HCT116 (cell line): ENCODE results near the gene GLDC. TPM values are rescaled to one million over a fixed set of nuclear protein-coding genes. Genes with fewer than 3 reads are reported as not detected.

Experiments used
- ATAC-seq: fragments of 200-7000 bp; cut with Tn5 transposase; 2 replicates; pipeline ENCODE4 v1.9.1; 2020; ENCODE audit warnings: mild to moderate bottlenecking, moderate library complexity
- BruUV-seq: library from RNA; stranded (reverse); fragments of 400-500 nt; replicated peaks from 2 replicates; lab custom pipeline; 2021; lab: Mats Ljungman, UMichigan
- CTCF ChIA-PET: fragments of 300-600 bp; sonication (Branson Sonifier 250); formaldehyde crosslinking; loops from one replicate; lab custom pipeline; 2021; ENCODE audit warnings: antibody characterized with exemption; lab: Charles Lee
- POLR2A ChIA-PET: fragments of 300-600, 350-600 bp; sonication (Branson Sonifier 250); formaldehyde crosslinking; loops from one replicate; lab custom pipeline; 2021; ENCODE audit warnings: antibody characterized with exemption; lab: Charles Lee
- RAD21 ChIA-PET, 2 experiments: fragments of 300-600 bp; sonication (Branson Sonifier 250); formaldehyde crosslinking; loops; one replicate each; lab custom pipeline; 2023; ENCODE audit warnings: low total read pairs in 2 of 2; ENCODE audit not compliant: uncharacterized antibody in 2 of 2, unreplicated experiment in 2 of 2, low non-redundant PET in 1 of 2; lab: Charles Lee
- DNase-seq: peaks from one replicate; pipeline ENCODE4 v3.0.0-alpha.2; 2010; ENCODE audit warnings: low read depth, low spot score
- H2AFZ ChIP-seq: fragments of 200-600 bp; shearing (Covaris generic), sonication (generic); 2 replicates; pipeline ENCODE4 v1.6.1; 2017; ENCODE audit warnings: low read depth, mixed run types, mixed read lengths, antibody characterized with exemption, low read length; ENCODE audit not compliant: poor library complexity, severe bottlenecking
- H3K27ac ChIP-seq: 2 replicates; pipeline ENCODE4 v1.5.1; 2012; ENCODE audit warnings: low read depth, low read length
- H3K27me3 ChIP-seq: fragments of 200-600 bp; sonication (generic); 2 replicates; pipeline ENCODE4 v1.6.1; 2016; ENCODE audit warnings: mixed run types, low read length, mixed read lengths; ENCODE audit not compliant: insufficient read depth
- H3K36me3 ChIP-seq, 2 experiments: fragments of 200-500 bp in 1 of 2; fragments of 200-600 bp in 1 of 2; sonication (Bioruptor generic) in 1 of 2; sonication (generic) in 1 of 2; 2 replicates each; pipeline versions ENCODE4 v1.5.1 to v1.6.1; 2014 to 2016; ENCODE audit warnings: low read length in 2 of 2, inconsistent platforms in 1 of 2, mixed read lengths in 1 of 2, mixed run types in 1 of 2; ENCODE audit not compliant: insufficient read depth in 2 of 2, control insufficient read depth in 1 of 2
- H3K4me1 ChIP-seq, 2 experiments: fragments of 200-600 bp in 1 of 2; sonication (generic) in 1 of 2; 2 replicates each; pipeline versions ENCODE4 v1.5.1 to v1.6.1; 2012 to 2017; ENCODE audit warnings: low read length in 2 of 2, inconsistent platforms in 1 of 2, mild to moderate bottlenecking in 1 of 2, mixed read lengths in 1 of 2, mixed run types in 1 of 2, moderate library complexity in 1 of 2; ENCODE audit not compliant: insufficient read depth in 2 of 2, control insufficient read depth in 1 of 2
- H3K4me2 ChIP-seq: fragments of 200-600 bp; sonication (generic); 2 replicates; pipeline ENCODE4 v1.6.1; 2017; ENCODE audit warnings: mixed run types, low read length, mixed read lengths
- H3K4me3 ChIP-seq, 2 experiments: fragments of 200-600 bp in 1 of 2; sonication (generic) in 1 of 2; replicated peaks in 1 of 2; 2 replicates each; pipeline ENCODE4 v1.5.1; 2011 to 2016; ENCODE audit warnings: low read length in 2 of 2, control low read depth in 1 of 2, low read depth in 1 of 2, mild to moderate bottlenecking in 1 of 2, mixed read lengths in 1 of 2, mixed run types in 1 of 2
- H3K79me2 ChIP-seq: fragments of 200-600 bp; sonication (generic); 2 replicates; pipeline ENCODE4 v1.6.1; 2017; ENCODE audit warnings: mild to moderate bottlenecking, mixed run types, low read length, moderate library complexity, mixed read lengths; ENCODE audit not compliant: insufficient read depth
- H3K9ac ChIP-seq: fragments of 200-600 bp; sonication (generic); 2 replicates; pipeline ENCODE4 v1.6.1; 2016; ENCODE audit warnings: low read length, mixed read lengths
- H3K9me2 ChIP-seq: fragments of 200-600 bp; sonication (generic), shearing (Covaris generic); 2 replicates; pipeline ENCODE4 v1.6.1; 2017; ENCODE audit warnings: mixed run types, mild to moderate bottlenecking, moderate library complexity; ENCODE audit not compliant: insufficient read depth
- H3K9me3 ChIP-seq, 2 experiments: fragments of 200-500 bp in 1 of 2; fragments of 200-600 bp in 1 of 2; sonication (Bioruptor generic) in 1 of 2; sonication (generic) in 1 of 2; 2 replicates each; pipeline ENCODE4 v1.6.1; 2014 to 2017; ENCODE audit warnings: low read length in 2 of 2, mixed read lengths in 2 of 2, inconsistent platforms in 1 of 2, low read depth in 1 of 2, mild to moderate bottlenecking in 1 of 2, mixed run types in 1 of 2, moderate library complexity in 1 of 2; ENCODE audit not compliant: control insufficient read depth in 1 of 2, insufficient read depth in 1 of 2
- H4K20me1 ChIP-seq: fragments of 200-600 bp; sonication (generic), shearing (Covaris generic); 2 replicates; pipeline ENCODE4 v1.6.1; 2017; ENCODE audit warnings: mixed run types, mild to moderate bottlenecking, moderate library complexity; ENCODE audit not compliant: insufficient read depth
- CEBPB ChIP-seq: IDR thresholded peaks from 2 replicates; pipeline ENCODE4 v1.6.1; 2012; ENCODE audit warnings: low read depth
- EGR1 ChIP-seq: IDR thresholded peaks from 2 replicates; pipeline ENCODE4 v1.6.1; 2012; ENCODE audit warnings: low read depth
- EZH2phosphoT487 ChIP-seq: fragments of 200-600 bp; IDR thresholded peaks from 2 replicates; pipeline ENCODE4 v1.6.1; 2018; ENCODE audit warnings: antibody characterized with exemption, borderline replicate concordance
- FOSL1 ChIP-seq: IDR thresholded peaks from 2 replicates; pipeline ENCODE4 v1.6.1; 2012; ENCODE audit warnings: low read depth
- MAX ChIP-seq: IDR thresholded peaks from 2 replicates; pipeline ENCODE4 v1.6.1; 2012
- SIN3A ChIP-seq: IDR thresholded peaks from 2 replicates; pipeline ENCODE4 v1.6.1; 2012; ENCODE audit warnings: low read depth
- SP1 ChIP-seq: IDR thresholded peaks from 2 replicates; pipeline ENCODE4 v1.6.1; 2012; ENCODE audit warnings: low read depth
- YY1 ChIP-seq: IDR thresholded peaks from 2 replicates; pipeline ENCODE4 v1.6.1; 2011; ENCODE audit warnings: low read length, low read depth, moderate library complexity, mild to moderate bottlenecking; ENCODE audit not compliant: insufficient replicate concordance; ENCODE audit errors: extremely low read depth
- ZNF274 ChIP-seq: fragments of 200-500 bp; sonication (Bioruptor generic); IDR thresholded peaks from 2 replicates; pipeline ENCODE4 v1.6.1; 2014; ENCODE audit warnings: mild to moderate bottlenecking, low read depth, low read length, inconsistent platforms
- intact Hi-C: fragments of 100-400 bp; cut with micrococcal nuclease; formaldehyde crosslinking; loops from 2 replicates; pipeline ENCODE4 v1.10.0; 2022
- total RNA-seq: library from RNA; stranded (reverse); gene quantifications from one replicate; pipeline ENCODE4 v1.2.1, GENCODE V29; 2021; ENCODE audit not compliant: unreplicated experiment
- TF ChIP-seq, protein P1 (sequence below): IDR thresholded peaks from 2 replicates; pipeline ENCODE4 v1.6.1; 2011; ENCODE audit warnings: mild to moderate bottlenecking, low read length, moderate library complexity; ENCODE audit not compliant: insufficient replicate concordance; ENCODE audit errors: extremely low read depth
- TF ChIP-seq, protein P2 (sequence below): IDR thresholded peaks from 2 replicates; pipeline ENCODE4 v1.6.1; 2012

GLDC gene
- total RNA-seq, 1 experiment from 2014 or later, result 4.9 TPM

DNA sequence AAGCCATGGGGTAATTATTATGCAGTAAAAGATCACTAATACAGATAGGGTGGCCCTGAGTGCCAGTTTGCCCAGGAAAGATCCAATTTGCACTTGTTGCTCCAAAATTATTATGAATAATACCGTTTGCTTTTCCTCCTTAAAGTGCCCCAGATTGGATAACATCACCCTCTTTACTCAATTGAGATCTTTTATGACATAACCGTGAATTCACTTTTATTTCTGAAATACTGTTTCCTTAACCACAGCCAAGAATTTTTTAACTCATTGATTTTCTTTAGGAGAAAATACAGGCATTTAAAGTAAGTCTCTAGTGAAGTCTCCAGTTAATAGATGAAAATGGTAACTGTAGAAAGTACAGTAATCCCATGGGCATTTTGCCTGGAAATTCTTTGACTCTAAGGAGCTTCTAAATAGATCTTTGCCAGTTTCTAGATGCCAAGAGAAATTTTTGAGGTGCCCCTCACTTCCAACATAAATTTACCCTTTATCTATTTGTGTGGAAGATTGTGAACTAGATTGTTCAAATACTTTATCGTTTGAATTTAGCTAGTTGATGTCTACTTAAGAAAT lies 133.4 kb downstream of the GLDC start:
- intact Hi-C loops, result no loop called here
- Histone ChIP-seq H3K9me2 (no peaks in the 10 kb centered on the region), H3K36me3 (no peaks in the 10 kb centered on the region), H3K79me2 (no peaks in the 10 kb centered on the region), H3K27ac (no peak overlapping the region), H3K9ac (no peak overlapping the region), H2AFZ (no peak overlapping the region), H4K20me1 (no peaks in the 10 kb centered on the region), H3K4me3 (no peak overlapping the region), H3K4me2 (no peak overlapping the region), H3K27me3 (no peaks in the 10 kb centered on the region), H3K4me1 (no peaks in the 10 kb centered on the region), H3K9me3 (no peaks in the 10 kb centered on the region)
- no peak for ATAC-seq
- BruUV-seq, result no TSS peak
- CTCF ChIA-PET, result no interaction called here
- no peak for DNase-seq
- RAD21 ChIA-PET, result no interaction called here
- POLR2A ChIA-PET, result no interaction called here
- TF ChIP-seq SP1 (no peak), EGR1 (no peak), CEBPB (no peak), SIN3A (no peak), YY1 (no peak)
- TF ChIP-seq, protein P1, sequence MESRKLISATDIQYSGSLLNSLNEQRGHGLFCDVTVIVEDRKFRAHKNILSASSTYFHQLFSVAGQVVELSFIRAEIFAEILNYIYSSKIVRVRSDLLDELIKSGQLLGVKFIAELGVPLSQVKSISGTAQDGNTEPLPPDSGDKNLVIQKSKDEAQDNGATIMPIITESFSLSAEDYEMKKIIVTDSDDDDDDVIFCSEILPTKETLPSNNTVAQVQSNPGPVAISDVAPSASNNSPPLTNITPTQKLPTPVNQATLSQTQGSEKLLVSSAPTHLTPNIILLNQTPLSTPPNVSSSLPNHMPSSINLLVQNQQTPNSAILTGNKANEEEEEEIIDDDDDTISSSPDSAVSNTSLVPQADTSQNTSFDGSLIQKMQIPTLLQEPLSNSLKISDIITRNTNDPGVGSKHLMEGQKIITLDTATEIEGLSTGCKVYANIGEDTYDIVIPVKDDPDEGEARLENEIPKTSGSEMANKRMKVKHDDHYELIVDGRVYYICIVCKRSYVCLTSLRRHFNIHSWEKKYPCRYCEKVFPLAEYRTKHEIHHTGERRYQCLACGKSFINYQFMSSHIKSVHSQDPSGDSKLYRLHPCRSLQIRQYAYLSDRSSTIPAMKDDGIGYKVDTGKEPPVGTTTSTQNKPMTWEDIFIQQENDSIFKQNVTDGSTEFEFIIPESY, result no peak

DNA sequence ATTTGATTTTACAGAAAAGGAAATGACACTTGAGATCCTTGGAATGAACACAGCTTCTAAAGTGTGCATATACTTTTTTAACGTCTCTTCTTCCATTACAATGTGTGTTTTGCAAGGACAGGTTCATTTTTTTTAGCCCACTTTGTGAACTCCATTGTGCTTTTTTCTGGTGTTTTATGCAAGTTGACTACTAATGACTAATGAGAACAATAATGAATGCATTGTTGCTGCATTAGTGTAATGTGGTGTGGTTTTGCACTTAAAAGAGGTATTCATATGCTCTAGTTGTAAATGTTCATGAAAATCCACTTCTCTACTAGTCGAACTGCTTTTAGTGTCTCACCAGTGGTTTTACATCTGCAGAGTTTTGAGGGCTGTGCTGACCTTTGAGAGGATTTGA lies 139.0 kb downstream of the GLDC start:
- ATAC-seq, result no peak
- Histone ChIP-seq H3K9me2 (no peaks in the 10 kb centered on the region), H3K27ac (no peak overlapping the region), H3K4me1 (no peaks in the 10 kb centered on the region), H4K20me1 (no peaks in the 10 kb centered on the region), H2AFZ (no peak overlapping the region), H3K9me3 (no peaks in the 10 kb centered on the region), H3K79me2 (no peaks in the 10 kb centered on the region), H3K4me2 (no peak overlapping the region), H3K27me3 (no peaks in the 10 kb centered on the region), H3K4me3 (no peak overlapping the region), H3K9ac (no peak overlapping the region), H3K36me3 (peaks cover 11 to 12% of the 10 kb centered on the region in 2 experiments; a peak in 3 of 4 replicates)
- RAD21 ChIA-PET, result no interaction called here
- POLR2A ChIA-PET, result no interaction called here
- no peak for DNase-seq
- BruUV-seq, result no TSS peak
- CTCF ChIA-PET, result no interaction called here
- intact Hi-C loops, result no loop called here
- TF ChIP-seq SIN3A (no peak), ZNF274 (no peak), CEBPB (no peak), FOSL1 (no peak), MAX (no peak), EZH2phosphoT487 (no peak)
- TF ChIP-seq, protein P2, sequence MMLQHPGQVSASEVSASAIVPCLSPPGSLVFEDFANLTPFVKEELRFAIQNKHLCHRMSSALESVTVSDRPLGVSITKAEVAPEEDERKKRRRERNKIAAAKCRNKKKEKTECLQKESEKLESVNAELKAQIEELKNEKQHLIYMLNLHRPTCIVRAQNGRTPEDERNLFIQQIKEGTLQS, result no peak
- TF ChIP-seq, protein P1, result no peak
